NCI-H446 treated with DMSO at 0.1 percent for 48 hours (cell line): ENCODE data around the gene IL17RE.

ENCODE experiments used
- DNase-seq: peaks from one replicate; lab custom pipeline; 2025; lab: John Stamatoyannopoulos, UW

Gene IL17RE

GRCh38 chr3:9906480-9906879, 3.8 kb downstream of the IL17RE start:
- DNase-seq = no peak

GRCh38 chr3:9908286-9908685, 5.6 kb downstream of the IL17RE start:
- no peak for DNase-seq

- no peak for DNase-seq
These were observed 6.8 kb downstream of the IL17RE start for GRCh38 chr3:9909221-9910013.

- DNase-seq = no peak
These were observed 9.2 kb downstream of the IL17RE start for GRCh38 chr3:9911863-9912262.

- no peak for DNase-seq
These were observed 9.8 kb downstream of the IL17RE start for GRCh38 chr3:9912294-9912935.

GRCh38 chr3:9913601-9914000, 11.0 kb downstream of the IL17RE start:
- no peak for DNase-seq

- DNase-seq = no peak
These were observed 11.4 kb downstream of the IL17RE start for GRCh38 chr3:9914011-9914410.

- no peak for DNase-seq
These were observed 12.1 kb downstream of the IL17RE start for GRCh38 chr3:9914559-9915253.

GRCh38 chr3:9915254-9916141, 12.8 kb downstream of the IL17RE start:
- DNase-seq = no peak

- no peak for DNase-seq
These were observed 13.7 kb downstream of the IL17RE start for GRCh38 chr3:9916346-9916733.

- DNase-seq = peak; percentile 58
These were observed 14.4 kb downstream of the IL17RE start, which contains the start of gene IL17RC for GRCh38 chr3:9916734-9917680. TSS of gene IL17RC (plus strand) at chr3:9917098. CDS start at chr3:9917316, 218 bp downstream.

GRCh38 chr3:9917820-9918219, 15.2 kb downstream of the IL17RE start:
- no peak for DNase-seq

- no peak for DNase-seq
These were observed 15.8 kb downstream of the IL17RE start for GRCh38 chr3:9918261-9919038.

GRCh38 chr3:9928158-9928557, 25.5 kb downstream of the IL17RE start:
- no peak for DNase-seq

- no peak for DNase-seq
These were observed 28.3 kb downstream of the IL17RE start for GRCh38 chr3:9930804-9931418.

- no peak for DNase-seq
These were observed 29.8 kb downstream of the IL17RE start for GRCh38 chr3:9932535-9932842.

- peak; percentile 37 for DNase-seq
These were observed 30.4 kb downstream of the IL17RE start for GRCh38 chr3:9932843-9933560.

GRCh38 chr3:9933561-9934234, 31.1 kb downstream of the IL17RE start, which contains the start of gene CRELD1:
TSS of gene CRELD1 (plus strand) at chr3:9933834. CDS start at chr3:9934439, 605 bp downstream.
- peak; percentile 85 for DNase-seq
